Neuronal stem cell (in vitro differentiated cells): ENCODE measurements around the gene SLC26A11.

Experiments used
- DNase-seq: peaks from one replicate; pipeline ENCODE4 v3.0.0-alpha.2; 2013; ENCODE audit warnings: low spot score
- H2AFZ ChIP-seq: one replicate; pipeline ENCODE4 v1.6.1; 2013; ENCODE audit warnings: mild to moderate bottlenecking, low read length, inconsistent platforms
- H2AK5ac ChIP-seq: 2 replicates; pipeline ENCODE4 v1.6.1; 2013; ENCODE audit warnings: low read depth, mild to moderate bottlenecking, inconsistent platforms, low read length, moderate library complexity, mixed read lengths
- H2BK120ac ChIP-seq: 2 replicates; pipeline ENCODE4 v1.6.1; 2013; ENCODE audit warnings: low read depth, mild to moderate bottlenecking, inconsistent platforms, low read length, moderate library complexity, mixed read lengths
- H2BK12ac ChIP-seq: one replicate; pipeline ENCODE4 v1.6.1; 2013; ENCODE audit warnings: low read length, inconsistent platforms
- H2BK15ac ChIP-seq: 2 replicates; pipeline ENCODE4 v1.6.1; 2013; ENCODE audit warnings: mild to moderate bottlenecking, low read length, inconsistent platforms, mixed read lengths
- H2BK5ac ChIP-seq: one replicate; pipeline ENCODE4 v1.6.1; 2013; ENCODE audit warnings: inconsistent platforms, mild to moderate bottlenecking, low read length, moderate library complexity
- H3K14ac ChIP-seq: one replicate; pipeline ENCODE4 v1.6.1; 2013; ENCODE audit warnings: low read length, inconsistent platforms
- H3K18ac ChIP-seq: 2 replicates; pipeline ENCODE4 v1.6.1; 2013; ENCODE audit warnings: low read length, inconsistent platforms
- H3K23ac ChIP-seq: 2 replicates; pipeline ENCODE4 v1.6.1; 2013; ENCODE audit warnings: low read depth, mild to moderate bottlenecking, mixed read lengths, low read length, inconsistent platforms; ENCODE audit not compliant: poor library complexity
- H3K27ac ChIP-seq: replicated peaks from 3 replicates; pipeline ENCODE4 v1.5.1; 2013; ENCODE audit warnings: low read length, inconsistent platforms
- H3K27me3 ChIP-seq, 3 experiments: 2 replicates each; pipeline ENCODE4 v1.6.1; 2013; ENCODE audit warnings: low read length in 3 of 3, mild to moderate bottlenecking in 2 of 3, inconsistent platforms in 1 of 3, low read depth in 1 of 3, mixed read lengths in 1 of 3, moderate library complexity in 1 of 3; ENCODE audit not compliant: control insufficient read depth in 3 of 3, insufficient read depth in 3 of 3
- H3K36me3 ChIP-seq, 2 donors: replicated peaks in 1 of 2; 2 replicates each; pipeline ENCODE4 v1.6.1; 2013; ENCODE audit warnings: low read length in 2 of 2; ENCODE audit not compliant: control insufficient read depth in 2 of 2, insufficient read depth in 2 of 2
- H3K4ac ChIP-seq: 2 replicates; pipeline ENCODE4 v1.6.1; 2013; ENCODE audit warnings: inconsistent platforms, mild to moderate bottlenecking, low read length, moderate library complexity
- H3K4me1 ChIP-seq, 2 donors: 1 replicate in 1 of 2; 2 replicates in 1 of 2; pipeline ENCODE4 v1.6.1; 2013; ENCODE audit warnings: low read length in 2 of 2, low read depth in 1 of 2; ENCODE audit not compliant: control insufficient read depth in 2 of 2, insufficient read depth in 1 of 2
- H3K4me2 ChIP-seq: one replicate; pipeline ENCODE4 v1.6.1; 2013; ENCODE audit warnings: mild to moderate bottlenecking, low read length, inconsistent platforms; ENCODE audit not compliant: insufficient read depth, poor library complexity, severe bottlenecking
- H3K4me3 ChIP-seq, 2 donors: 2 replicates each; pipeline ENCODE4 v1.5.1; 2013; ENCODE audit warnings: low read length in 2 of 2, mild to moderate bottlenecking in 2 of 2, inconsistent platforms in 1 of 2, moderate library complexity in 1 of 2
- H3K79me1 ChIP-seq: one replicate; pipeline ENCODE4 v1.6.1; 2013; ENCODE audit warnings: low read depth, mild to moderate bottlenecking, inconsistent platforms, low read length, moderate library complexity
- H3K9ac ChIP-seq: one replicate; pipeline ENCODE4 v1.6.1; 2013; ENCODE audit warnings: mild to moderate bottlenecking, low read depth, low read length, inconsistent platforms; ENCODE audit not compliant: poor library complexity
- H3K9me3 ChIP-seq, 2 donors: replicated peaks in 1 of 2; 2 replicates each; pipeline versions ENCODE3 to v1.6.1; 2013; ENCODE audit warnings: low read length in 2 of 2, mild to moderate bottlenecking in 2 of 2, inconsistent platforms in 1 of 2, low read depth in 1 of 2, mixed read lengths in 1 of 2, moderate library complexity in 1 of 2; ENCODE audit not compliant: control insufficient read depth in 2 of 2, insufficient read depth in 1 of 2
- H4K8ac ChIP-seq: one replicate; pipeline ENCODE4 v1.6.1; 2013; ENCODE audit warnings: low read depth, mild to moderate bottlenecking, inconsistent platforms, low read length, moderate library complexity
- H4K91ac ChIP-seq: one replicate; pipeline ENCODE4 v1.6.1; 2013; ENCODE audit warnings: low read length, low read depth, mild to moderate bottlenecking, inconsistent platforms; ENCODE audit not compliant: poor library complexity
- WGBS, 2 donors: extraction: QIAGEN DNeasy Blood & Tissue Kit; methylation state at CpG; one replicate each; pipeline ENCODE4 v1.1.7; 2013; ENCODE audit warnings: missing lambda C conversion rate in 2 of 2, mixed read lengths in 1 of 2; ENCODE audit not compliant: insufficient read length in 2 of 2, insufficient replicate concordance in 1 of 2; ENCODE audit errors: extremely low coverage in 2 of 2; 5-methylcytosine and 5-hydroxymethylcytosine counted together

The SLC26A11 gene

GRCh38 chr17:80201446-80201845 lies 18.8 kb upstream of the SLC26A11 start:
- no CpG with 5 or more reads among the region's 15 CpGs for WGBS, 2 donors
- Histone ChIP-seq H3K79me1 (no peaks in the 10 kb centered on the region), H2BK12ac (no peak overlapping the region), H3K9ac (no peak overlapping the region), H3K27me3 (no peaks in the 10 kb centered on the region), H3K4me2 (no peak overlapping the region), H3K4ac (no peak overlapping the region), H3K23ac (no peak overlapping the region), H2BK15ac (peak overlapping the region; percentile 75), H4K91ac (no peak overlapping the region), H3K36me3 (no peaks in the 10 kb centered on the region), H3K9me3 (no peaks in the 10 kb centered on the region), H3K4me3 (no peak overlapping the region), H3K18ac (no peak overlapping the region), H3K4me1 (peaks cover 0 to 9% of the 10 kb centered on the region in 2 donors), H3K14ac (peak overlapping the region; percentile 31), H2AFZ (no peak overlapping the region), H2AK5ac (peak overlapping the region; percentile 56), H3K27ac (no peak overlapping the region), H4K8ac (no peak overlapping the region), H2BK120ac (no peak overlapping the region), H2BK5ac (peak overlapping the region; percentile 75)
- no peak for DNase-seq

GRCh38 chr17:80202197-80202596 lies 18.0 kb upstream of the SLC26A11 start:
- no peak overlapping the region for H4K8ac ChIP-seq
- no peak for DNase-seq
- no peak overlapping the region for H3K27ac ChIP-seq
- peak overlapping the region in 1 of 2 donors; percentile 51 for H3K4me3 ChIP-seq
- no CpG with 5 or more reads among the region's 17 CpGs for WGBS, 2 donors
- no peak overlapping the region for H3K4me2 ChIP-seq
- no peak overlapping the region for H2BK12ac ChIP-seq
- H3K79me1 ChIP-seq, result no peaks in the 10 kb centered on the region
- H3K14ac ChIP-seq, result no peak overlapping the region
- H3K36me3 ChIP-seq, result no peaks in the 10 kb centered on the region
- H2BK120ac ChIP-seq, result no peak overlapping the region
- H3K9ac ChIP-seq, result no peak overlapping the region
- H3K23ac ChIP-seq, result no peak overlapping the region
- H2BK15ac ChIP-seq, result peak overlapping the region; percentile 83
- H2AK5ac ChIP-seq, result peak overlapping the region; percentile 56
- H3K9me3 ChIP-seq, result no peaks in the 10 kb centered on the region
- H2BK5ac ChIP-seq, result no peak overlapping the region
- H3K18ac ChIP-seq, result peak overlapping the region; percentile 85
- peaks cover 0 to 9% of the 10 kb centered on the region in 2 donors for H3K4me1 ChIP-seq
- no peaks in the 10 kb centered on the region for H3K27me3 ChIP-seq
- peak overlapping the region; percentile 53 for H4K91ac ChIP-seq
- no peak overlapping the region for H2AFZ ChIP-seq
- H3K4ac ChIP-seq, result no peak overlapping the region

GRCh38 chr17:80203471-80203963 lies 16.7 kb upstream of the SLC26A11 start:
- no peak overlapping the region for H2BK120ac ChIP-seq
- peak overlapping the region; percentile 89 for H3K14ac ChIP-seq

GRCh38 chr17:80204626-80205468 lies 15.4 kb upstream of the SLC26A11 start:
- Histone ChIP-seq H3K79me1 (no peaks in the 10 kb centered on the region), H3K9ac (peak overlapping the region; percentile 16), H3K4me3 (no peak overlapping the region), H4K8ac (no peak overlapping the region), H2BK120ac (no peak overlapping the region), H3K9me3 (no peaks in the 10 kb centered on the region), H3K36me3 (peaks cover under 1 to 16% of the 10 kb centered on the region in 2 donors), H3K4ac (no peak overlapping the region), H3K27me3 (no peaks in the 10 kb centered on the region), H2AFZ (no peak overlapping the region), H2BK12ac (no peak overlapping the region), H2AK5ac (no peak overlapping the region), H3K4me1 (peaks cover 0 to 3% of the 10 kb centered on the region in 2 donors), H3K27ac (no peak overlapping the region), H4K91ac (no peak overlapping the region), H3K23ac (peak overlapping the region; percentile 10), H3K14ac (no peak overlapping the region), H2BK5ac (no peak overlapping the region), H2BK15ac (no peak overlapping the region), H3K4me2 (no peak overlapping the region), H3K18ac (peak overlapping the region; percentile 3)
- DNase-seq, result no peak
- WGBS, 2 donors, result no CpG with 5 or more reads among the region's 19 CpGs

More at GRCh38 chr17:80203471-80203963, 16.7 kb upstream of the SLC26A11 start:
- Histone ChIP-seq H3K23ac (peak overlapping the region; percentile 43), H2AFZ (no peak overlapping the region), H3K79me1 (no peaks in the 10 kb centered on the region), H3K9me3 (no peaks in the 10 kb centered on the region), H3K4ac (no peak overlapping the region), H3K4me1 (peaks cover 0 to 3% of the 10 kb centered on the region in 2 donors), H4K91ac (no peak overlapping the region), H2BK5ac (no peak overlapping the region), H3K27me3 (no peaks in the 10 kb centered on the region), H2AK5ac (peak overlapping the region; percentile 56), H3K4me2 (no peak overlapping the region), H3K27ac (no peak overlapping the region), H2BK12ac (no peak overlapping the region), H3K4me3 (no peak overlapping the region), H3K36me3 (peaks cover 0 to 5% of the 10 kb centered on the region in 2 donors), H3K18ac (peak overlapping the region; percentile 38), H2BK15ac (no peak overlapping the region), H3K9ac (peak overlapping the region; percentile 70), H4K8ac (no peak overlapping the region)
- WGBS, 2 donors, result no CpG with 5 or more reads among the region's 11 CpGs
- no peak for DNase-seq
